ENCODE results near the gene GARIN5A.

DNA sequence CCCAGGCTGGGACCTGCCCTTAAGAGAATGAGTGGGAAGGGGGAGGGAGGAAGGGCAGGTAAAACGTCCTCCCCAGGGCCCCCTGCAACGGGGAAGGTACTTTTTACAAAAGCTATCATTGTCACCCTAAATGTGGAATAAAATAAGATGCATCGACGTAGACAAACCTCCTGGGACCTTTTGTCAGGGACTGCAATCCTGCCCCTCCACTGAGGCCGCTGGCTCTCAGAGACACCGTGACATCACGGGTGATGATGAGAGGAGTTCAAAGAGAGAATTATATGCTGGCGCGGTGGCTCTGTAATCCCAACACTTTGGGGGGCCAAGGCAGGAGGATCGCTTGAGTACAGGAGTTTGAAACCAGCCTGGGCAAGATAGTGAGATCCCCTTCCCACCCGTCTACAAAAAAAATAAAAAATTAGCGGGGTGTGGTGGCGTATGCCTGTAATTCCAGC, 45.7 kb downstream of the GARIN5A start:
- TF ChIP-seq, protein P1, sequence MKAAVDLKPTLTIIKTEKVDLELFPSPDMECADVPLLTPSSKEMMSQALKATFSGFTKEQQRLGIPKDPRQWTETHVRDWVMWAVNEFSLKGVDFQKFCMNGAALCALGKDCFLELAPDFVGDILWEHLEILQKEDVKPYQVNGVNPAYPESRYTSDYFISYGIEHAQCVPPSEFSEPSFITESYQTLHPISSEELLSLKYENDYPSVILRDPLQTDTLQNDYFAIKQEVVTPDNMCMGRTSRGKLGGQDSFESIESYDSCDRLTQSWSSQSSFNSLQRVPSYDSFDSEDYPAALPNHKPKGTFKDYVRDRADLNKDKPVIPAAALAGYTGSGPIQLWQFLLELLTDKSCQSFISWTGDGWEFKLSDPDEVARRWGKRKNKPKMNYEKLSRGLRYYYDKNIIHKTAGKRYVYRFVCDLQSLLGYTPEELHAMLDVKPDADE (IDR thresholded peaks at IDR 0.05) = no peak
- TF ChIP-seq, protein P2, sequence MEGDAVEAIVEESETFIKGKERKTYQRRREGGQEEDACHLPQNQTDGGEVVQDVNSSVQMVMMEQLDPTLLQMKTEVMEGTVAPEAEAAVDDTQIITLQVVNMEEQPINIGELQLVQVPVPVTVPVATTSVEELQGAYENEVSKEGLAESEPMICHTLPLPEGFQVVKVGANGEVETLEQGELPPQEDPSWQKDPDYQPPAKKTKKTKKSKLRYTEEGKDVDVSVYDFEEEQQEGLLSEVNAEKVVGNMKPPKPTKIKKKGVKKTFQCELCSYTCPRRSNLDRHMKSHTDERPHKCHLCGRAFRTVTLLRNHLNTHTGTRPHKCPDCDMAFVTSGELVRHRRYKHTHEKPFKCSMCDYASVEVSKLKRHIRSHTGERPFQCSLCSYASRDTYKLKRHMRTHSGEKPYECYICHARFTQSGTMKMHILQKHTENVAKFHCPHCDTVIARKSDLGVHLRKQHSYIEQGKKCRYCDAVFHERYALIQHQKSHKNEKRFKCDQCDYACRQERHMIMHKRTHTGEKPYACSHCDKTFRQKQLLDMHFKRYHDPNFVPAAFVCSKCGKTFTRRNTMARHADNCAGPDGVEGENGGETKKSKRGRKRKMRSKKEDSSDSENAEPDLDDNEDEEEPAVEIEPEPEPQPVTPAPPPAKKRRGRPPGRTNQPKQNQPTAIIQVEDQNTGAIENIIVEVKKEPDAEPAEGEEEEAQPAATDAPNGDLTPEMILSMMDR (conservative IDR thresholded peaks at IDR 0.05; ENCODE audit: low read depth in 2 of 2) = no peak
- TF ChIP-seq EZH2phosphoT487 (IDR thresholded peaks at IDR 0.05; ENCODE audit: unreplicated experiment) (no peak), JUNB (IDR thresholded peaks at IDR 0.05; ENCODE audit: unreplicated experiment) (no peak), NANOG (IDR thresholded peaks at IDR 0.05; ENCODE audit: borderline replicate concordance) (no peak), EZH2 (IDR thresholded peaks at IDR 0.05; ENCODE audit: low read depth, unreplicated experiment) (no peak), POLR2AphosphoS5 (IDR thresholded peaks at IDR 0.05; ENCODE audit: low read depth) (no peak), CREB1 (CRISPR knock-in tag; IDR thresholded peaks at IDR 0.05; ENCODE audit: low read depth) (no peak), ZNF331 (CRISPR knock-in tag; IDR thresholded peaks at IDR 0.05; ENCODE audit: low read depth) (no peak), ZNF114 (CRISPR knock-in tag; IDR thresholded peaks at IDR 0.05) (no peak), STAT1 (IDR thresholded peaks at IDR 0.05; ENCODE audit: unreplicated experiment) (no peak)
- TF ChIP-seq, protein P3, sequence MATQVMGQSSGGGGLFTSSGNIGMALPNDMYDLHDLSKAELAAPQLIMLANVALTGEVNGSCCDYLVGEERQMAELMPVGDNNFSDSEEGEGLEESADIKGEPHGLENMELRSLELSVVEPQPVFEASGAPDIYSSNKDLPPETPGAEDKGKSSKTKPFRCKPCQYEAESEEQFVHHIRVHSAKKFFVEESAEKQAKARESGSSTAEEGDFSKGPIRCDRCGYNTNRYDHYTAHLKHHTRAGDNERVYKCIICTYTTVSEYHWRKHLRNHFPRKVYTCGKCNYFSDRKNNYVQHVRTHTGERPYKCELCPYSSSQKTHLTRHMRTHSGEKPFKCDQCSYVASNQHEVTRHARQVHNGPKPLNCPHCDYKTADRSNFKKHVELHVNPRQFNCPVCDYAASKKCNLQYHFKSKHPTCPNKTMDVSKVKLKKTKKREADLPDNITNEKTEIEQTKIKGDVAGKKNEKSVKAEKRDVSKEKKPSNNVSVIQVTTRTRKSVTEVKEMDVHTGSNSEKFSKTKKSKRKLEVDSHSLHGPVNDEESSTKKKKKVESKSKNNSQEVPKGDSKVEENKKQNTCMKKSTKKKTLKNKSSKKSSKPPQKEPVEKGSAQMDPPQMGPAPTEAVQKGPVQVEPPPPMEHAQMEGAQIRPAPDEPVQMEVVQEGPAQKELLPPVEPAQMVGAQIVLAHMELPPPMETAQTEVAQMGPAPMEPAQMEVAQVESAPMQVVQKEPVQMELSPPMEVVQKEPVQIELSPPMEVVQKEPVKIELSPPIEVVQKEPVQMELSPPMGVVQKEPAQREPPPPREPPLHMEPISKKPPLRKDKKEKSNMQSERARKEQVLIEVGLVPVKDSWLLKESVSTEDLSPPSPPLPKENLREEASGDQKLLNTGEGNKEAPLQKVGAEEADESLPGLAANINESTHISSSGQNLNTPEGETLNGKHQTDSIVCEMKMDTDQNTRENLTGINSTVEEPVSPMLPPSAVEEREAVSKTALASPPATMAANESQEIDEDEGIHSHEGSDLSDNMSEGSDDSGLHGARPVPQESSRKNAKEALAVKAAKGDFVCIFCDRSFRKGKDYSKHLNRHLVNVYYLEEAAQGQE (IDR thresholded peaks at IDR 0.05; ENCODE audit: unreplicated experiment) = no peak
- TF ChIP-seq, protein P4, sequence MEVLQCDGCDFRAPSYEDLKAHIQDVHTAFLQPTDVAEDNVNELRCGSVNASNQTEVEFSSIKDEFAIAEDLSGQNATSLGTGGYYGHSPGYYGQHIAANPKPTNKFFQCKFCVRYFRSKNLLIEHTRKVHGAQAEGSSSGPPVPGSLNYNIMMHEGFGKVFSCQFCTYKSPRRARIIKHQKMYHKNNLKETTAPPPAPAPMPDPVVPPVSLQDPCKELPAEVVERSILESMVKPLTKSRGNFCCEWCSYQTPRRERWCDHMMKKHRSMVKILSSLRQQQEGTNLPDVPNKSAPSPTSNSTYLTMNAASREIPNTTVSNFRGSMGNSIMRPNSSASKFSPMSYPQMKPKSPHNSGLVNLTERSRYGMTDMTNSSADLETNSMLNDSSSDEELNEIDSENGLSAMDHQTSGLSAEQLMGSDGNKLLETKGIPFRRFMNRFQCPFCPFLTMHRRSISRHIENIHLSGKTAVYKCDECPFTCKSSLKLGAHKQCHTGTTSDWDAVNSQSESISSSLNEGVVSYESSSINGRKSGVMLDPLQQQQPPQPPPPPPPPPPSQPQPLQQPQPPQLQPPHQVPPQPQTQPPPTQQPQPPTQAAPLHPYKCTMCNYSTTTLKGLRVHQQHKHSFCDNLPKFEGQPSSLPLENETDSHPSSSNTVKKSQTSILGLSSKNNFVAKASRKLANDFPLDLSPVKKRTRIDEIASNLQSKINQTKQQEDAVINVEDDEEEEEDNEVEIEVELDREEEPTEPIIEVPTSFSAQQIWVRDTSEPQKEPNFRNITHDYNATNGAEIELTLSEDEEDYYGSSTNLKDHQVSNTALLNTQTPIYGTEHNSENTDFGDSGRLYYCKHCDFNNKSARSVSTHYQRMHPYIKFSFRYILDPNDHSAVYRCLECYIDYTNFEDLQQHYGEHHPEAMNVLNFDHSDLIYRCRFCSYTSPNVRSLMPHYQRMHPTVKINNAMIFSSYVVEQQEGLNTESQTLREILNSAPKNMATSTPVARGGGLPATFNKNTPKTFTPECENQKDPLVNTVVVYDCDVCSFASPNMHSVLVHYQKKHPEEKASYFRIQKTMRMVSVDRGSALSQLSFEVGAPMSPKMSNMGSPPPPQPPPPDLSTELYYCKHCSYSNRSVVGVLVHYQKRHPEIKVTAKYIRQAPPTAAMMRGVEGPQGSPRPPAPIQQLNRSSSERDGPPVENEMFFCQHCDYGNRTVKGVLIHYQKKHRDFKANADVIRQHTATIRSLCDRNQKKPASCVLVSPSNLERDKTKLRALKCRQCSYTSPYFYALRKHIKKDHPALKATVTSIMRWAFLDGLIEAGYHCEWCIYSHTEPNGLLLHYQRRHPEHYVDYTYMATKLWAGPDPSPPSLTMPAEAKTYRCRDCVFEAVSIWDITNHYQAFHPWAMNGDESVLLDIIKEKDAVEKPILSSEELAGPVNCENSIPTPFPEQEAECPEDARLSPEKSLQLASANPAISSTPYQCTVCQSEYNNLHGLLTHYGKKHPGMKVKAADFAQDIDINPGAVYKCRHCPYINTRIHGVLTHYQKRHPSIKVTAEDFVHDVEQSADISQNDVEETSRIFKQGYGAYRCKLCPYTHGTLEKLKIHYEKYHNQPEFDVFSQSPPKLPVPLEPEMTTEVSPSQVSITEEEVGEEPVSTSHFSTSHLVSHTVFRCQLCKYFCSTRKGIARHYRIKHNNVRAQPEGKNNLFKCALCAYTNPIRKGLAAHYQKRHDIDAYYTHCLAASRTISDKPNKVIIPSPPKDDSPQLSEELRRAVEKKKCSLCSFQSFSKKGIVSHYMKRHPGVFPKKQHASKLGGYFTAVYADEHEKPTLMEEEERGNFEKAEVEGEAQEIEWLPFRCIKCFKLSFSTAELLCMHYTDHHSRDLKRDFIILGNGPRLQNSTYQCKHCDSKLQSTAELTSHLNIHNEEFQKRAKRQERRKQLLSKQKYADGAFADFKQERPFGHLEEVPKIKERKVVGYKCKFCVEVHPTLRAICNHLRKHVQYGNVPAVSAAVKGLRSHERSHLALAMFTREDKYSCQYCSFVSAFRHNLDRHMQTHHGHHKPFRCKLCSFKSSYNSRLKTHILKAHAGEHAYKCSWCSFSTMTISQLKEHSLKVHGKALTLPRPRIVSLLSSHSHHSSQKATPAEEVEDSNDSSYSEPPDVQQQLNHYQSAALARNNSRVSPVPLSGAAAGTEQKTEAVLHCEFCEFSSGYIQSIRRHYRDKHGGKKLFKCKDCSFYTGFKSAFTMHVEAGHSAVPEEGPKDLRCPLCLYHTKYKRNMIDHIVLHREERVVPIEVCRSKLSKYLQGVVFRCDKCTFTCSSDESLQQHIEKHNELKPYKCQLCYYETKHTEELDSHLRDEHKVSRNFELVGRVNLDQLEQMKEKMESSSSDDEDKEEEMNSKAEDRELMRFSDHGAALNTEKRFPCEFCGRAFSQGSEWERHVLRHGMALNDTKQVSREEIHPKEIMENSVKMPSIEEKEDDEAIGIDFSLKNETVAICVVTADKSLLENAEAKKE (CRISPR knock-in tag; IDR thresholded peaks at IDR 0.05) = no peak
